ENCODE results near the gene JMJD1C. TPM values are rescaled to one million over a fixed set of nuclear protein-coding genes. Genes with fewer than 3 reads are reported as not detected.

JMJD1C gene
- total and polyA plus RNA-seq, 12 donors: 14.4 to 70.4 (median 39.2) TPM

DNA sequence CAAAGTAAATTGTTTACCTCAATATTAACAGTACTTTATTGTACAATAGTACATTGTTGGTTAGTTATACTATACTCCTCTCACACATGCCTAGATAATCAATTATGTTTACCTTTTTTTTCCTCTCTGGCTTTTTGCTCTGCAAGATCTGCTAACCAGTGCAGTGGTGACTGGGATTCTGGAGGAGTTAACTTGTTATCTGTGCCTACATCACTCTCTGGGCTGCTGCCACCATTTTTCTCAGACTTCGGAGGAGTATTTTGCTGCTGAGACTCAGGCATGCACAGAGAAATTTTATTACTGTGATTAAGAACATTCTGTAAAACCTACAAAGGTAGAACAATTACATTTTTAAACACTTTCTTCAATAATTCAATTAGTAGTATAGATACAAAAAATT, 273.0 kb downstream of the JMJD1C start:
- ATAC-seq (no peak), DNase-seq (no peak)
- 27 to 30% methylated on average over 1 of the region's 1 CpG for WGBS, 2 donors
- no peaks in the 10 kb centered on the region for H3K27me3 ChIP-seq
- H3K9me3 ChIP-seq: no peaks in the 10 kb centered on the region
- H3K27ac ChIP-seq: no peak overlapping the region
- peaks cover 0 to 100% (median 53%) of the 10 kb centered on the region in 9 donors for H3K36me3 ChIP-seq
- H3K4me1 ChIP-seq: peaks cover 0 to 7% (median 0%) of the 10 kb centered on the region in 9 donors
- no peak overlapping the region for H3K4me3 ChIP-seq
- intact Hi-C loops (cut with DNase I): no loop called here
- TF ChIP-seq, protein P1, sequence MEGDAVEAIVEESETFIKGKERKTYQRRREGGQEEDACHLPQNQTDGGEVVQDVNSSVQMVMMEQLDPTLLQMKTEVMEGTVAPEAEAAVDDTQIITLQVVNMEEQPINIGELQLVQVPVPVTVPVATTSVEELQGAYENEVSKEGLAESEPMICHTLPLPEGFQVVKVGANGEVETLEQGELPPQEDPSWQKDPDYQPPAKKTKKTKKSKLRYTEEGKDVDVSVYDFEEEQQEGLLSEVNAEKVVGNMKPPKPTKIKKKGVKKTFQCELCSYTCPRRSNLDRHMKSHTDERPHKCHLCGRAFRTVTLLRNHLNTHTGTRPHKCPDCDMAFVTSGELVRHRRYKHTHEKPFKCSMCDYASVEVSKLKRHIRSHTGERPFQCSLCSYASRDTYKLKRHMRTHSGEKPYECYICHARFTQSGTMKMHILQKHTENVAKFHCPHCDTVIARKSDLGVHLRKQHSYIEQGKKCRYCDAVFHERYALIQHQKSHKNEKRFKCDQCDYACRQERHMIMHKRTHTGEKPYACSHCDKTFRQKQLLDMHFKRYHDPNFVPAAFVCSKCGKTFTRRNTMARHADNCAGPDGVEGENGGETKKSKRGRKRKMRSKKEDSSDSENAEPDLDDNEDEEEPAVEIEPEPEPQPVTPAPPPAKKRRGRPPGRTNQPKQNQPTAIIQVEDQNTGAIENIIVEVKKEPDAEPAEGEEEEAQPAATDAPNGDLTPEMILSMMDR (IDR thresholded peaks at IDR 0.05): no peak

DNA sequence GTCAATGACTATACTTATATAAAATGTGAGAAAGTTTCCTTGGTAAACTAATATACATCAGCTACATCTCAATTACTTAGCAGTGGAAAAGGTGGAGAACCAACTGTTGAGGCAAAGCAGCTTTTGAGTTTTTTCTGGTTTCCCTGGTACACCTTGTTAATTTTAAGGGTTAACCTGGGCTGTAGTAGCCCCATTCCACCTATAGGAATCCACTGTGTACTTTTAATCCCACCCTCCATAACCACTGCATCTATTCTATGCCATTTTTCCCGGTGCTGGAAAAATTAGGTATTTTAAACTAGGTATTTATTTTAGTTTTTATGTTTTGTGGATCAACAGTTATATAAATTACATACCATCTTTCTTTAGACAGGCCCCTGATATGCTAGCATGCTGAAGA, 290.2 kb downstream of the JMJD1C start:
- WGBS, 2 donors: 87 to 92% methylated on average over 1 of the region's 1 CpG
- TF ChIP-seq, protein P1 (IDR thresholded peaks at IDR 0.05): no peak
- no peak overlapping the region for H3K4me3 ChIP-seq
- H3K27ac ChIP-seq: no peak overlapping the region
- H3K36me3 ChIP-seq: peaks cover 0 to 100% (median 40%) of the 10 kb centered on the region in 9 donors
- DNase-seq: no peak
- peaks cover 0 to 30% (median 18%) of the 10 kb centered on the region in 9 donors for H3K4me1 ChIP-seq
- H3K27me3 ChIP-seq: no peaks in the 10 kb centered on the region
- H3K9me3 ChIP-seq: no peaks in the 10 kb centered on the region
- ATAC-seq: no peak
- intact Hi-C loops (cut with DNase I): no loop called here

DNA sequence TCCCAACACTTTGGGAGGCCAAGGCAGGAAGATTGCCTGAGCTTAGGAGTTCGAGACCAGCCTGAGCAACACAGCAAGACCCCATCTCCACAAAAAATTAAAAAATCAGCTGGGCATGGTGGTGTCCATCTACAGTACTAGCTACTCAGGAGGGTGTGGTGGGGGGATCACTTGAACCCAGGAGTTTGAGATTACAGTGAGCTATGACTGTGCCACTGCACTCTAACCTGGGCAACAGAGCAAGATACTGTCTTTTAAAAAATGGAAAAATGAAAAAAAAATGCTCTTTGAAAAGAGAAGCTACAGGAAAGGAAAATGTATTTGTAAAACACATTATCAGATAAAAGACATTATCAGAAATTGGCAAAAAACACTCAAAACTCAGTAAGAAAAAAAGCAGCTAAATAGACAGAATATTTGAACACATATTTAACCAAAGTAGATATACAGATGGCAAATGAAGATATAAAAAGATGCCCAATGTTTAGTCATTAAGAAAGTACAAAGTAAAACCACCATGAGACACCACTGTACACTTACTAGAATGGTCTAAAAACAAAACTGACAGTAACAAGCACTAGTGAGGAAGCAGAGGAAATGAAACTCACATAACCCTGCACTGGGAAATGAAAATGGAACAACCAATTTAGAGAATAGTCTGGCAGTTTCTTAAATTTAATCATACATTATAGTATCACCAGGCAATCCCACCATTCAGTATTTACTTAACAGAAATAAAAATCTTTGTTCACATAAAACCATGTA, 292.1 kb downstream of the JMJD1C start:
- peak in 4 of 8 donors; percentile 39 to 62 (median 49) for ATAC-seq
- H3K27ac ChIP-seq: peak overlapping the region in 2 of 10 donors; percentile 39 to 62
- no peak for DNase-seq
- WGBS, 2 donors: 98 to 100% methylated on average over 1 of the region's 1 CpG
- H3K9me3 ChIP-seq: no peaks in the 10 kb centered on the region
- TF ChIP-seq, protein P1 (IDR thresholded peaks at IDR 0.05): no peak
- intact Hi-C loops (cut with DNase I): loop anchor here in 1 of 10 donors (5.0 kb wide), 1 partner anchor 544 kb away; no protein-coding TSS in a partner anchor
- no peak overlapping the region for H3K4me3 ChIP-seq
- peaks cover 0 to 34% (median 18%) of the 10 kb centered on the region in 9 donors for H3K4me1 ChIP-seq
- H3K36me3 ChIP-seq: peaks cover 0 to 100% (median 36%) of the 10 kb centered on the region in 9 donors
- H3K27me3 ChIP-seq: no peaks in the 10 kb centered on the region

DNA sequence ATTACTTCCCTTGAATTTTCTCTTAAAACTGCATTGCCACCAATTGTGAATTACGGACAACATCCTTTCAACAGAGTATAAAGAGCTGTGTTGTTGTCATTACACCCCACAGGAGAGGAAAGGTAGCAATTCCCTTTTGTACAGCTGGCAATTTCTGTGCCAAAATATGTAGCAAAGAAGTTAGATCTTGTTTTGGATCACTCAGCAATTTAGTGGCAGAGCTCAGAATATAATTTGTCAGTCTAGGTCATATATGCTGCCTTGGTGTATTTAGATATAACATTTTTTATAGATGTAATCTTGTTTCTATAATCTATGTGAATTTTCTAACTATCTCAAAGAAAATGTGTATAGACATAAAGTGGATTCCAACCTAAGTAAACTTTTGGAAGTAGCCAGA, 293.9 kb downstream of the JMJD1C start:
- 33 to 51% methylated on average over 1 of the region's 1 CpG for WGBS, 2 donors
- H3K4me1 ChIP-seq: peaks cover 0 to 40% (median 21%) of the 10 kb centered on the region in 9 donors
- no peaks in the 10 kb centered on the region for H3K27me3 ChIP-seq
- peak overlapping the region in 1 of 10 donors; percentile 48 for H3K27ac ChIP-seq
- no peak for DNase-seq
- TF ChIP-seq, protein P1 (IDR thresholded peaks at IDR 0.05): no peak
- H3K9me3 ChIP-seq: no peaks in the 10 kb centered on the region
- H3K4me3 ChIP-seq: no peak overlapping the region
- ATAC-seq: no peak
- peaks cover 0 to 100% (median 23%) of the 10 kb centered on the region in 9 donors for H3K36me3 ChIP-seq
- intact Hi-C loops (cut with DNase I): loop anchor here in 1 of 10 donors (5.0 kb wide), 1 partner anchor 545 kb away; no protein-coding TSS in a partner anchor

Measured in heart right ventricle (tissue), 16 donors.